Suppressor macrophage treated with lipopolysaccharide for 4 hours (primary cell): Measurements from ENCODE around the gene ANAPC13.

Experiments
- DNase-seq: peaks from one replicate; pipeline ENCODE4 v3.0.0-alpha.2; 2020

The ANAPC13 gene

GRCh38 chr3:134449277-134449676 is 36.5 kb downstream of the ANAPC13 start:
- no peak for DNase-seq

GRCh38 chr3:134448664-134449063 is 37.1 kb downstream of the ANAPC13 start:
- no peak for DNase-seq

GRCh38 chr3:134447351-134447750 is 38.4 kb downstream of the ANAPC13 start:
- no peak for DNase-seq

- DNase-seq = peak; percentile 65
Observed at GRCh38 chr3:134446800-134447199, 39.0 kb downstream of the ANAPC13 start.

GRCh38 chr3:134445636-134446035 is 40.1 kb downstream of the ANAPC13 start:
- peak; percentile 14 for DNase-seq

- no peak for DNase-seq
Observed at GRCh38 chr3:134445095-134445494, 40.7 kb downstream of the ANAPC13 start.

GRCh38 chr3:134441821-134442220 is 44.0 kb downstream of the ANAPC13 start:
- DNase-seq = no peak

- no peak for DNase-seq
Observed at GRCh38 chr3:134441321-134441720, 44.5 kb downstream of the ANAPC13 start.

GRCh38 chr3:134437211-134437752 is 48.5 kb downstream of the ANAPC13 start:
- no peak for DNase-seq

- DNase-seq = no peak
Observed at GRCh38 chr3:134432236-134432635, 53.5 kb downstream of the ANAPC13 start.

- DNase-seq = no peak
Observed at GRCh38 chr3:134430950-134431445, 54.8 kb downstream of the ANAPC13 start.

GRCh38 chr3:134430174-134430573 is 55.6 kb downstream of the ANAPC13 start:
- no peak for DNase-seq

GRCh38 chr3:134428401-134428800 is 57.4 kb downstream of the ANAPC13 start:
- no peak for DNase-seq
